Measurements from ENCODE around the gene NAA16. TPM values are rescaled to one million over a fixed set of nuclear protein-coding genes. Genes with fewer than 3 reads are reported as not detected.

The NAA16 gene
- polyA plus RNA-seq, 1 of the 3 experiments (the other 2 are of a cell fraction) = 4.4 TPM

DNA sequence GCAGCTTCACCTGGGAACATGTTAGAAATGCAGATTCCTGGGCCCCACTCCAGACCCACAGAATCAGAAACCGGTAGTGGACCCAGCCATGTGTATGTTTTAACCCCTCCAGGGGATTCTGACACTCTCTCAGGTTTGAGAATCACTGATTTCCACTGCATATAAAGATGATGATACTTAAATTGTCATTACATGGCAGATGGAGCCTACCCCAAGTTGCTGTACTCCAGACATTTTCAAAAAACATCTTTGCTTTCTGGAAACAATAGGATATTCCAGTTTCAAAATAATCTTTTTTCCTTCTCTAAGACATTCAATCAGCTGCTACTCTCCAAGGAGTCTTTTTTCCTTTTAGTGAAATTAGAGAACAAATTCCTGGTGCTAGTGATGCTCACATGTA lies 97.7 kb downstream of the NAA16 start (continued):
- TF ChIP-seq POLR2AphosphoS5 (IDR thresholded peaks at IDR 0.05; ENCODE audit: low read depth, low read length) (no peak), FOXM1 (IDR thresholded peaks at IDR 0.05; ENCODE audit: low read depth) (no peak), TAF1 (IDR thresholded peaks at IDR 0.05; ENCODE audit: borderline replicate concordance, low read depth, low read length) (no peak)
- TF ChIP-seq, protein P1, sequence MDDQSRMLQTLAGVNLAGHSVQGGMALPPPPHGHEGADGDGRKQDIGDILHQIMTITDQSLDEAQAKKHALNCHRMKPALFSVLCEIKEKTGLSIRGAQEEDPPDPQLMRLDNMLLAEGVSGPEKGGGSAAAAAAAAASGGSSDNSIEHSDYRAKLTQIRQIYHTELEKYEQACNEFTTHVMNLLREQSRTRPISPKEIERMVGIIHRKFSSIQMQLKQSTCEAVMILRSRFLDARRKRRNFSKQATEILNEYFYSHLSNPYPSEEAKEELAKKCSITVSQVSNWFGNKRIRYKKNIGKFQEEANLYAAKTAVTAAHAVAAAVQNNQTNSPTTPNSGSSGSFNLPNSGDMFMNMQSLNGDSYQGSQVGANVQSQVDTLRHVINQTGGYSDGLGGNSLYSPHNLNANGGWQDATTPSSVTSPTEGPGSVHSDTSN (IDR thresholded peaks at IDR 0.05) = no peak

DNA sequence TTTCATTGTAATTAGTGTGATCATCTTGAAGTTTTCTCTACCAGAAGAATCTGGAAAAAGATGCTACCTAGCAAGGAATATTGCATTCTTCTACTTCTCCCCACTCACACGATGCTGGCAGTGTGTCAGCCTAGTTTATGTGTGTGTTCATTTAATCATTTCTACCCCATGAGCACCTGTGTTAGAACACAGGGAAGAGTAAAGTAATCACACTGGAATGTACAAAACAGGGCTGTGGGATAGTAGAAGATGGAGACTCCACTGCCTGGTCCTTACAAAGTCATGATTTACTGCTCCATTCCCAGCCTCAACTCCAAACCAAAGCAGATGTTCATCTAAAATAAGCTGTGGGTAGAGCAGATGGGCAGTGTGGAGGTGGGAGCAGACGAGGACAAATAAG lies 98.5 kb downstream of the NAA16 start:
- POLR2A ChIA-PET = no interaction called here
- TF ChIP-seq FOSL2 (IDR thresholded peaks at IDR 0.05; ENCODE audit: borderline replicate concordance, low read depth) = no peak
- TF ChIP-seq GATA2 (CRISPR knock-in tag; IDR thresholded peaks at IDR 0.05) = no peak
- TF ChIP-seq REST (IDR thresholded peaks at IDR 0.05; ENCODE audit: low read depth, low read length) = no peak
- H3F3A ChIP-seq (replicated peaks; ENCODE audit: insufficient read depth) = no peaks in the 10 kb centered on the region
- no peaks in the 10 kb centered on the region for H3K4me1 ChIP-seq (ENCODE audit: control insufficient read depth in 1 of 2, insufficient read depth in 2 of 2, low read depth in 1 of 2, low read length in 1 of 2)
- no peaks in the 10 kb centered on the region for H4K20me1 ChIP-seq (ENCODE audit: insufficient read depth)
- DNase-seq = no peak
- H3K4me3 ChIP-seq (ENCODE audit: low read depth in 2 of 2, low read length in 1 of 2) = no peak overlapping the region
- no peak overlapping the region for H3K27ac ChIP-seq (ENCODE audit: low read depth in 2 of 2, low read length in 1 of 2)
- H3K9ac ChIP-seq = no peak overlapping the region
- no peak overlapping the region for H2AFZ ChIP-seq (ENCODE audit: low read depth)
- H3K4me2 ChIP-seq = no peak overlapping the region
- no peaks in the 10 kb centered on the region for H3K9me2 ChIP-seq
- no peaks in the 10 kb centered on the region for H3K79me2 ChIP-seq (ENCODE audit: insufficient read depth)
- H3K36me3 ChIP-seq (replicated peaks in 1 of 2; ENCODE audit: control insufficient read depth in 1 of 2, insufficient read depth in 2 of 2, low read length in 1 of 2) = no peaks in the 10 kb centered on the region
- CTCF ChIA-PET = no interaction called here
- H3K27me3 ChIP-seq (ENCODE audit: insufficient read depth) = no peaks in the 10 kb centered on the region
- 38% methylated on average over 2 of the region's 2 CpGs for WGBS (ENCODE audit: low lambda C conversion rate)
- no peaks in the 10 kb centered on the region for H3K9me3 ChIP-seq

- no peaks in the 10 kb centered on the region for H3K4me1 ChIP-seq (ENCODE audit: control insufficient read depth in 1 of 2, insufficient read depth in 2 of 2, low read depth in 1 of 2, low read length in 1 of 2)
- H3K4me3 ChIP-seq (ENCODE audit: low read depth in 2 of 2, low read length in 1 of 2) = no peak overlapping the region
- no peaks in the 10 kb centered on the region for H3K9me3 ChIP-seq
- no peak for DNase-seq
- no peaks in the 10 kb centered on the region for H3K79me2 ChIP-seq (ENCODE audit: insufficient read depth)
- WGBS (ENCODE audit: low lambda C conversion rate) = 65% methylated on average over 5 of the region's 5 CpGs
- H4K20me1 ChIP-seq (ENCODE audit: insufficient read depth) = no peaks in the 10 kb centered on the region
- H3K9me2 ChIP-seq = no peaks in the 10 kb centered on the region
- ChIA-PET CTCF (interaction anchor here (0.7 to 2.3 kb wide), 3 partner anchors 239 to 701 kb away, joined by 3 to 11 read pairs (median 3); no protein-coding TSS in a partner anchor), POLR2A (no interaction called here)
- H3K27ac ChIP-seq (ENCODE audit: low read depth in 2 of 2, low read length in 1 of 2) = no peak overlapping the region
- no peak overlapping the region for H3K9ac ChIP-seq
- no peaks in the 10 kb centered on the region for H3F3A ChIP-seq (replicated peaks; ENCODE audit: insufficient read depth)
- TF ChIP-seq EZH2phosphoT487 (IDR thresholded peaks at IDR 0.05; ENCODE audit: borderline replicate concordance, low read depth) (no peak), TAF1 (IDR thresholded peaks at IDR 0.05; ENCODE audit: borderline replicate concordance, low read depth, low read length) (no peak), MXI1 (IDR thresholded peaks at IDR 0.05; ENCODE audit: low read depth, low read length) (no peak), RAD21 (IDR thresholded peaks at IDR 0.05; ENCODE audit: low read length) (no peak), TCF12 (IDR thresholded peaks at IDR 0.05) (no peak), FOXJ3 (CRISPR knock-in tag; IDR thresholded peaks at IDR 0.05) (no peak), FOXM1 (IDR thresholded peaks at IDR 0.05; ENCODE audit: low read depth) (no peak), GATA2 (CRISPR knock-in tag; IDR thresholded peaks at IDR 0.05) (no peak), SIN3A (IDR thresholded peaks at IDR 0.05; ENCODE audit: borderline replicate concordance, low read depth, low read length) (no peak), CHD2 (IDR thresholded peaks at IDR 0.05; ENCODE audit: low read length, partially characterized antibody) (no peak), SMC3 (IDR thresholded peaks at IDR 0.05; ENCODE audit: low read depth, low read length) (no peak)
- TF ChIP-seq, protein P1 (IDR thresholded peaks at IDR 0.05) = no peak
- H3K36me3 ChIP-seq (replicated peaks in 1 of 2; ENCODE audit: control insufficient read depth in 1 of 2, insufficient read depth in 2 of 2, low read length in 1 of 2) = no peaks in the 10 kb centered on the region
- H2AFZ ChIP-seq (ENCODE audit: low read depth) = no peak overlapping the region
- H3K27me3 ChIP-seq (ENCODE audit: insufficient read depth) = no peaks in the 10 kb centered on the region
- no peak overlapping the region for H3K4me2 ChIP-seq
Observed at GRCh38 chr13:41411060-41411459, 100.0 kb downstream of the NAA16 start.
